Calu3 (cell line): ENCODE data around the gene ACACA. TPM values are rescaled to one million over a fixed set of nuclear protein-coding genes. Genes with fewer than 3 reads are reported as not detected.

Experiments
- BruUV-seq: library from RNA; stranded (reverse); fragments of 400-500 nt; replicated peaks from 2 replicates; lab custom pipeline; 2021; lab: Mats Ljungman, UMichigan
- CTCF ChIA-PET: fragments of 300-600 bp; sonication (Branson Sonifier 250); formaldehyde crosslinking; loops from one replicate; lab custom pipeline; 2022; ENCODE audit warnings: antibody characterized with exemption; lab: Charles Lee
- DNase-seq: peaks from one replicate; pipeline ENCODE4 v3.0.0; 2022
- H3K27ac Mint-ChIP-seq: one replicate; pipeline ENCODE4 v1.8.0; 2022; ENCODE audit warnings: mixed read lengths; ENCODE audit not compliant: unreplicated experiment
- H3K27me3 Mint-ChIP-seq: one replicate; pipeline ENCODE4 v1.8.0; 2022; ENCODE audit warnings: mixed read lengths; ENCODE audit not compliant: unreplicated experiment
- H3K36me3 Mint-ChIP-seq: one replicate; pipeline ENCODE4 v1.8.0; 2022; ENCODE audit warnings: mild to moderate bottlenecking, moderate library complexity, mixed read lengths; ENCODE audit not compliant: insufficient read depth, unreplicated experiment
- H3K4me1 Mint-ChIP-seq: one replicate; pipeline ENCODE4 v1.8.0; 2022; ENCODE audit warnings: mild to moderate bottlenecking, low read depth, mixed read lengths; ENCODE audit not compliant: unreplicated experiment
- H3K4me3 Mint-ChIP-seq: one replicate; pipeline ENCODE4 v1.8.0; 2022; ENCODE audit warnings: mild to moderate bottlenecking, low read depth, moderate library complexity, mixed read lengths; ENCODE audit not compliant: unreplicated experiment
- H3K9me3 Mint-ChIP-seq: one replicate; pipeline ENCODE4 v1.8.0; 2022; ENCODE audit warnings: low read depth, mixed read lengths; ENCODE audit not compliant: unreplicated experiment
- CTCF ChIP-seq: fragments of 200-600 bp; IDR thresholded peaks from one replicate; pipeline ENCODE4 v1.8.0; 2022; ENCODE audit warnings: antibody characterized with exemption; ENCODE audit not compliant: unreplicated experiment
- intact Hi-C: fragments of 100-400 bp; cut with micrococcal nuclease; formaldehyde crosslinking; loops from one replicate; pipeline ENCODE4 v1.10.0; 2022; ENCODE audit not compliant: unreplicated experiment
- total RNA-seq: library from RNA; stranded (reverse); gene quantifications from 2 replicates; pipeline ENCODE4 v1.2.3, GENCODE V29; 2022

ACACA gene
- total RNA-seq, 1 experiment from 2014 or later, result 392 TPM

- BruUV-seq, result no TSS peak
- H3K36me3 Mint-ChIP-seq, result peaks cover 10% of the 10 kb centered on the region
- no peak for TF ChIP-seq CTCF
- no peak overlapping the region for H3K27ac Mint-ChIP-seq
- DNase-seq, result no peak
- intact Hi-C loops, result no loop called here
- peaks cover 8% of the 10 kb centered on the region for H3K4me1 Mint-ChIP-seq
- no peak overlapping the region for H3K4me3 Mint-ChIP-seq
- no peaks in the 10 kb centered on the region for H3K27me3 Mint-ChIP-seq
- no peaks in the 10 kb centered on the region for H3K9me3 Mint-ChIP-seq
- CTCF ChIA-PET, result no interaction called here
Observed at GRCh38 chr17:37142294-37142896, 264.2 kb downstream of the ACACA start.

- CTCF ChIA-PET, result interaction anchor here (0.5 to 1.7 kb wide), 7 partner anchors 9 to 511 kb away, joined by 3 to 10 read pairs (median 4); no protein-coding TSS in a partner anchor
- H3K9me3 Mint-ChIP-seq, result no peaks in the 10 kb centered on the region
- TF ChIP-seq CTCF, result no peak
- H3K36me3 Mint-ChIP-seq, result peaks cover 5% of the 10 kb centered on the region
- DNase-seq, result no peak
- H3K27ac Mint-ChIP-seq, result no peak overlapping the region
- no peak overlapping the region for H3K4me3 Mint-ChIP-seq
- intact Hi-C loops, result no loop called here
- no peaks in the 10 kb centered on the region for H3K27me3 Mint-ChIP-seq
- H3K4me1 Mint-ChIP-seq, result no peaks in the 10 kb centered on the region
- no TSS peak for BruUV-seq
Observed at GRCh38 chr17:37138571-37139120, 268.0 kb downstream of the ACACA start.

- Mint-ChIP-seq H3K4me1 (no peaks in the 10 kb centered on the region), H3K27ac (no peak overlapping the region), H3K36me3 (peaks cover 5% of the 10 kb centered on the region), H3K4me3 (no peak overlapping the region), H3K27me3 (no peaks in the 10 kb centered on the region), H3K9me3 (no peaks in the 10 kb centered on the region)
- no peak for TF ChIP-seq CTCF
- CTCF ChIA-PET, result interaction anchor here (0.5 to 1.7 kb wide), 7 partner anchors 9 to 512 kb away, joined by 3 to 10 read pairs (median 4); no protein-coding TSS in a partner anchor
- no TSS peak for BruUV-seq
- intact Hi-C loops, result no loop called here
- no peak for DNase-seq
Observed at GRCh38 chr17:37137906-37138514, 268.6 kb downstream of the ACACA start.

- H3K27me3 Mint-ChIP-seq, result no peaks in the 10 kb centered on the region
- no peaks in the 10 kb centered on the region for H3K9me3 Mint-ChIP-seq
- DNase-seq, result no peak
- peak; percentile 23 for TF ChIP-seq CTCF
- H3K4me3 Mint-ChIP-seq, result no peak overlapping the region
- H3K4me1 Mint-ChIP-seq, result peaks cover 2% of the 10 kb centered on the region
- intact Hi-C loops, result no loop called here
- CTCF ChIA-PET, result interaction anchor here (0.9 kb wide), 1 partner anchor 34 kb away, joined by 3 read pairs; no protein-coding TSS in a partner anchor
- H3K36me3 Mint-ChIP-seq, result peaks cover 2% of the 10 kb centered on the region
- H3K27ac Mint-ChIP-seq, result no peak overlapping the region
- BruUV-seq, result no TSS peak
Observed at GRCh38 chr17:37137070-37137610, 269.5 kb downstream of the ACACA start.
